Activated CD4-positive, alpha-beta memory T cell treated with anti-CD3 and anti-CD28 coated beads, Interleukin-2, amount 10 ng/mL, durations not matched to agents 7 days and 5 days (primary cell): ENCODE data around the gene FOXR1. TPM values are rescaled to one million over a fixed set of nuclear protein-coding genes. Genes with fewer than 3 reads are reported as not detected.
"Not testable (repeated sequence)": the region's sequence is repeated elsewhere in the genome, so short reads cannot be mapped to it uniquely, and the experiment has no call there.

Experiments
- CTCF ChIA-PET: fragments of 350-600 bp; sonication (Branson Sonifier 250); formaldehyde crosslinking; loops from one replicate; lab custom pipeline; 2021; ENCODE audit warnings: antibody characterized with exemption, inconsistent platforms; lab: Charles Lee
- POLR2A ChIA-PET: fragments of 350-600 bp; sonication (Branson Sonifier 250); formaldehyde crosslinking; loops from one replicate; lab custom pipeline; 2021; ENCODE audit warnings: antibody characterized with exemption; lab: Charles Lee
- DNase-seq: peaks from one replicate; pipeline ENCODE4 v3.0.0-alpha.2; 2020
- H3K27ac Mint-ChIP-seq: one replicate; pipeline ENCODE4 v1.8.0; 2021; ENCODE audit warnings: mild to moderate bottlenecking, mixed read lengths
- H3K27me3 Mint-ChIP-seq: one replicate; pipeline ENCODE4 v1.8.0; 2021; ENCODE audit warnings: mixed read lengths
- H3K36me3 Mint-ChIP-seq: one replicate; pipeline ENCODE4 v1.8.0; 2021; ENCODE audit warnings: low read depth, mixed read lengths
- H3K4me1 Mint-ChIP-seq: one replicate; pipeline ENCODE4 v1.8.0; 2021; ENCODE audit warnings: mixed read lengths
- H3K4me3 Mint-ChIP-seq: one replicate; pipeline ENCODE4 v1.8.0; 2021; ENCODE audit warnings: mild to moderate bottlenecking, mixed read lengths
- H3K9me3 Mint-ChIP-seq: one replicate; pipeline ENCODE4 v1.8.0; 2021; ENCODE audit warnings: mixed read lengths
- total RNA-seq, 2 experiments: library from RNA; stranded (reverse); gene quantifications; one replicate each; pipeline ENCODE4 v1.2.3, GENCODE V29; 2021

The FOXR1 gene
- total RNA-seq, 2 experiments from 2014 or later, result not detected

DNA sequence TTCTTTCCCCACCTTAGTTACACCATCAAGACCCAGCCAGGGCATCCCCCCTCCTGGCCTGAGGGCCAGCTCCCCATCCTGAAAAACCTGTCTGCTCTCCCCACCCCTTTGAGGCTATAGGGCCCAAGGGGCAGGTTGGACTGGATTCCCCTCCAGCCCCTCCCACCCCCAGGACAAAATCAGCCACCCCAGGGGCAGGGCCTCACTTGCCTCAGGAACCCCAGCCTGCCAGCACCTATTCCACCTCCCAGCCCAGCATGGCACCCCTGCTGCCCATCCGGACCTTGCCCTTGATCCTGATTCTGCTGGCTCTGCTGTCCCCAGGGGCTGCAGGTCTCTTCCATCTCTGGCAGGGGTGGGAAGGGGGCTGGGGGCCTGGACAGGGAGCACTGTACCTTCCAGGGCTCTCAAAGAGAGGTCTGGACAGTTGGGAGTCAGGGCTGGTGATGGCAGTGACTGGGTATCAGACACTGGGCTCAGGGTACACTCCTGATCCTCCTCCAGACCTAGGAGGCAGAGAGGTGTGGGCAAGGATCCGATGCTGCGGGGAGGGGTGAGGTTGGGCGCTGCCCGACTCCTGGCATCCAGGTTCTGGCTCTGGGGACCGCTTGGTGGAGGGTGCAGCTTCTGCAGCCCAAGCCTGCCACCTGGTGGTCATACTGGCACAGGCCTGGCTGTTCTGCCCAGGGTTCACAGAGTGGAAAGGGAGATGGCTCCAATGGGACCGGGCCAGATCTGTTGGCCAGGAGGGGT is 15.3 kb upstream of the FOXR1 start, which contains the start of gene UPK2:
Gene UPK2, plus strand, starts transcription at position 205 of the 753 bp plus-strand sequence. Its CDS starts 53 bp downstream, at position 258.
- Mint-ChIP-seq H3K36me3 (no peaks in the 10 kb centered on the region), H3K27me3 (peaks cover 19% of the 10 kb centered on the region), H3K4me3 (no peak within 1 kb of the TSS), H3K4me1 (no peaks in the 10 kb centered on the region), H3K27ac (no peak within 1 kb of the TSS), H3K9me3 (no peaks in the 10 kb centered on the region)
- DNase-seq, result peak; percentile 89
- POLR2A ChIA-PET, result interaction anchor here (1.2 kb wide), 1 partner anchor 42 kb away, joined by 3 read pairs; the partner anchor contains the start of gene CENATAC
- CTCF ChIA-PET, result interaction anchor here (0.5 to 1.4 kb wide), 9 partner anchors 25 to 266 kb away, joined by 3 to 5 read pairs (median 3); no protein-coding TSS in a partner anchor

DNA sequence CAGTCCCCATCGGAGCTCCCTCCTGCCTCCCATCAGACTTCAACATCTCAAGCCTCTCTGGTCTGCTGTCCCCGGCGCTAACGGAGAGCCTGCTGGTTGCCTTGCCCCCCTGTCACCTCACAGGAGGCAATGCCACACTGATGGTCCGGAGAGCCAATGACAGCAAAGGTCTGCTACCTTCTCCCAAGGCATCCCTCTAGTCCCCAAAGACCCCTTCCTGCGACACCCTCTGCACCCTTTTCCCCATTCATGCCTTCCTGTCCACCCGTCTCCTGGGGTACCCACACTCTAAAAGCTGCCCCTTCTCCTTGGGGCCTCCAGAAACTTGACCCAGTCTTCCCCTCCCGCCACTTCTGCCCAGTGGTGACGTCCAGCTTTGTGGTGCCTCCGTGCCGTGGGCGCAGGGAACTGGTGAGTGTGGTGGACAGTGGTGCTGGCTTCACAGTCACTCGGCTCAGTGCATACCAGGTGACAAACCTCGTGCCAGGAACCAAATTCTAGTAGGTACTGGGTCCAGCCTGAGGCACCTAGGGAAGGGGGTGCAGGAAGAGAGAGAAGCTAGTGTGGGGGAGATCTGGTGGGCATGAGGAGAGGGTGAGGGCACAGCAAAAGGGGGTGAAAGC is 14.6 kb upstream of the FOXR1 start:
- no peaks in the 10 kb centered on the region for H3K36me3 Mint-ChIP-seq
- no peaks in the 10 kb centered on the region for H3K9me3 Mint-ChIP-seq
- peaks cover 16% of the 10 kb centered on the region for H3K27me3 Mint-ChIP-seq
- H3K4me1 Mint-ChIP-seq, result no peaks in the 10 kb centered on the region
- ChIA-PET CTCF (interaction anchor here (0.5 to 1.4 kb wide), 14 partner anchors 14 to 345 kb away, joined by 3 to 5 read pairs (median 4); no protein-coding TSS in a partner anchor), POLR2A (interaction anchor here (1.2 kb wide), 1 partner anchor 41 kb away, joined by 3 read pairs; the partner anchor contains the start of gene CENATAC)
- H3K4me3 Mint-ChIP-seq, result no peak overlapping the region
- DNase-seq, result no peak
- no peak overlapping the region for H3K27ac Mint-ChIP-seq

DNA sequence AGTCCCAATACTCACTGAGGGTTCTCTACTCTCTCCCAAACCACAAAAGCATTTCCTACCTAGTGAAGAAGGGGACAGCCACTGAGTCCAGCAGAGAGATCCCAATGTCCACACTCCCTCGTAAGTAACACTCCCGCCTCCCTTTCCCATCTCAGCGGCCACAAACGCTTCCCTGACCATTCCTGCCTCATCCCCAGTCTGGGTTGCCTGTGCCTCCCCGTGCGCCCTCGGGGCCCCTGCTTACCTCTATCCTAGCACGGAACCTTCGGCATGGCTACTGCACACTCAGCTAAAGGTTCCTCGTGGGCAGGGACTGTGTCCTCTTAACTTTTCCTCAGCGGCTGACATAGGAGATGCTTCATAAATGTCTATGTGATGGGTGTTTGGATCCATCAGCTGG is 14.0 kb upstream of the FOXR1 start:
- H3K36me3 Mint-ChIP-seq, result no peaks in the 10 kb centered on the region
- no peak for DNase-seq
- ChIA-PET POLR2A (no interaction called here), CTCF (interaction anchor here (0.5 to 1.4 kb wide), 11 partner anchors 11 to 345 kb away, joined by 3 to 5 read pairs (median 4); no protein-coding TSS in a partner anchor)
- H3K27ac Mint-ChIP-seq, result no peak overlapping the region
- H3K4me3 Mint-ChIP-seq, result no peak overlapping the region
- H3K27me3 Mint-ChIP-seq, result peaks cover 16% of the 10 kb centered on the region
- no peaks in the 10 kb centered on the region for H3K4me1 Mint-ChIP-seq
- H3K9me3 Mint-ChIP-seq, result no peaks in the 10 kb centered on the region

DNA sequence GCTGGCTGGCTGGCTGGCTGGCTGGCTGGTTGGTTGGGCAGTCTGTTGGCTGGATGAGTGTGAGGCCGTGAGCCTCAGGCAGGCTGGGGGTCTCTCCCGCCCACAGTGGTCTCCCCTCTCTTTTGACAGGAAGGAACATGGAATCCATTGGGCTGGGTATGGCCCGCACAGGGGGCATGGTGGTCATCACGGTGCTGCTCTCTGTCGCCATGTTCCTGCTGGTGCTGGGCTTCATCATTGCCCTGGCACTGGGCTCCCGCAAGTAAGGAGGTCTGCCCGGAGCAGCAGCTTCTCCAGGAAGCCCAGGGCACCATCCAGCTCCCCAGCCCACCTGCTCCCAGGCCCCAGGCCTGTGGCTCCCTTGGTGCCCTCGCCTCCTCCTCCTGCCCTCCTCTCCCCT is 13.6 kb upstream of the FOXR1 start:
- H3K27me3 Mint-ChIP-seq, result peaks cover 15% of the 10 kb centered on the region
- CTCF ChIA-PET, result interaction anchor here (0.9 to 1.4 kb wide), 5 partner anchors 11 to 88 kb away, joined by 4 to 5 read pairs (median 4); no protein-coding TSS in a partner anchor
- DNase-seq, result no peak
- no peak overlapping the region for H3K4me3 Mint-ChIP-seq
- POLR2A ChIA-PET, result no interaction called here
- no peaks in the 10 kb centered on the region for H3K9me3 Mint-ChIP-seq
- H3K27ac Mint-ChIP-seq, result no peak overlapping the region
- H3K4me1 Mint-ChIP-seq, result no peaks in the 10 kb centered on the region
- H3K36me3 Mint-ChIP-seq, result no peaks in the 10 kb centered on the region

DNA sequence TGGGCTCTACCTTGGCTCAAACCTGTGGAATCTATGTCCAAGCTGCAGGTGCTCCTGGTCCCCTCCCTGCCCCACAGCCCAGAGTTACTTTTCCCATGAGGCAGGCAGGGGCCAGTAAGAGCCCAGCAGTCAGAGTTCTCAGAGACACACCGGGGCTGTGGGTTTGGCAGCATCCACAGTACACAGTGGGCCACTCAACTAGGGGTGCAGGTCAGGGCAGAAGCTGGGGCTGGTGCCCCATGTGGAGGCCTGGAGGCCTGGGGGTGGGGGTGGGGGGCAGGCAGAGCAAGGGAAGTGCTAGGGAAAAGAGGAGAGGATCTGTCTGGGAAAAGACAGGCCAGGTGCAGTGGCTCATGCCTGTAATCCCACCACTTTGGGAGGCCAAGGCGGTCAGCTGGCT is 13.0 kb upstream of the FOXR1 start:
- H3K27ac Mint-ChIP-seq, result no peak overlapping the region
- DNase-seq, result no peak
- POLR2A ChIA-PET, result interaction anchor here (1.3 kb wide), 1 partner anchor 50 kb away, joined by 3 read pairs; no protein-coding TSS in a partner anchor
- no peaks in the 10 kb centered on the region for H3K4me1 Mint-ChIP-seq
- H3K36me3 Mint-ChIP-seq, result no peaks in the 10 kb centered on the region
- H3K4me3 Mint-ChIP-seq, result no peak overlapping the region
- CTCF ChIA-PET, result no interaction called here
- H3K9me3 Mint-ChIP-seq, result no peaks in the 10 kb centered on the region
- peaks cover 11% of the 10 kb centered on the region for H3K27me3 Mint-ChIP-seq

DNA sequence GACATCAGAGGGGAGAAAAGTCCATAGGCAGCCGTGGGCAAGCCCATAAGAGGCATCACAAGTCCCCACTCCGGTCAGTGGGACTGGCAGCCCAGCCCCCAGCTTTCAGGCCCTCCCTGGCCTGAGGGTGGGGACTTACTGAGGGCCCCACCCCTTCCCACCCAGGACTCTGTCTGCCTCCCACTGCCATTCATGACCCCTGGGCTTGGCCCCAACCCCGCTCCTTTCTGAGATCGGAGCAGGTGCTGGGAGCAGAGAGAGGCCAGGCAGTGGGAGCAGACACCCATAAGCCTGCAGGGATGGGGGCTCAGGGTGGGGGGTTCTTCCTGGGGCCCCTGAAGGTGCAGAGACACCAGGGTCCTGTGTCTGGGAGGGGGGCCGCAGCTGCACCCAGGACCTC is 10.4 kb upstream of the FOXR1 start:
- Mint-ChIP-seq H3K36me3 (no peaks in the 10 kb centered on the region), H3K9me3 (no peaks in the 10 kb centered on the region), H3K4me1 (no peaks in the 10 kb centered on the region), H3K27me3 (peaks cover 2% of the 10 kb centered on the region), H3K4me3 (no peak overlapping the region), H3K27ac (no peak overlapping the region)
- ChIA-PET POLR2A (no interaction called here), CTCF (no interaction called here)
- DNase-seq, result no peak

DNA sequence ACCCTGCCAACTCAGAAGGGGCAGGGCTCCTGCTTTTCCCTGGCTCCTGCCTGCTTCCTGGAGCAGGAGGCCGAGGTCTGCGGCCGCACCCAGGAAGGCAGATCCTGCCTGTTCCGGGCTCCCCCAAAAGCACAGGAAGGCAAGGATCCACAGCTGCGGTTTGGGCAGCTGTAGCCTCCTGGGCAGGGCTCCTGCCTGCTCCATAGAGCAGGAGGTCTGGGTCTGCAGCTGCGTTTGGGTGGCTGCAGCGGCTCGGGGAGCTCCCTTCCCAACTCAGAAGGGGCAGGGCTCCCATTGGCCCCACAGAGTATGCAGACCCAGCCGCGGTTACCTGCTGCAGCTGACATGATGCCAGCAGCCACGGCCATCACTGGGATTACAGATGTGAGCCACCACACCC is 10.0 kb upstream of the FOXR1 start:
- CTCF ChIA-PET, result interaction anchor here (0.9 kb wide), 1 partner anchor 31 kb away, joined by 3 read pairs; no protein-coding TSS in a partner anchor
- POLR2A ChIA-PET, result no interaction called here
- no peak overlapping the region for H3K27ac Mint-ChIP-seq
- H3K27me3 Mint-ChIP-seq, result peaks cover 2% of the 10 kb centered on the region
- H3K9me3 Mint-ChIP-seq, result no peaks in the 10 kb centered on the region
- no peaks in the 10 kb centered on the region for H3K4me1 Mint-ChIP-seq
- H3K36me3 Mint-ChIP-seq, result no peaks in the 10 kb centered on the region
- DNase-seq, result no peak
- no peak overlapping the region for H3K4me3 Mint-ChIP-seq

DNA sequence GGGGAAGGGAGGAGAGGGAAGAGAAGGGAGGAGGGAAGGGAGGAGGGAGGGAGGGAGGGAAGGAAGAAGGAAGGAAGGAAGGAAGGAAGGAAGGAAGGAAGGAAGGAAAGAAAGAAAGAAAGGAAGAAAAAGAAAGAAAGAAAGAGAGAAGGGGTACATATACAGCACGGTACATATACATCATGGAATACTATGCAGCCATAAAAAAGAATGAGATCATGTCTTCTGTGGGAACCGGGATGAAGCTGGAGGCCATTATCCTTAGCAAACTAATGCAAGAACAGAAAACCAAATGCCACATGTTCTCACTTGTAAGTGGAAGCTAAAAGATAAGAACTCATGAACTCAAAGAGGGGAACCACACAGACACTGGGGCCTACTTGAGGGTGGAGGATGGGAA is 2.1 kb upstream of the FOXR1 start:
- H3K27ac Mint-ChIP-seq, H3K4me1 Mint-ChIP-seq, H3K27me3 Mint-ChIP-seq, H3K9me3 Mint-ChIP-seq, H3K4me3 Mint-ChIP-seq, CTCF ChIA-PET, DNase-seq, POLR2A ChIA-PET, H3K36me3 Mint-ChIP-seq: not testable (repeated sequence)

DNA sequence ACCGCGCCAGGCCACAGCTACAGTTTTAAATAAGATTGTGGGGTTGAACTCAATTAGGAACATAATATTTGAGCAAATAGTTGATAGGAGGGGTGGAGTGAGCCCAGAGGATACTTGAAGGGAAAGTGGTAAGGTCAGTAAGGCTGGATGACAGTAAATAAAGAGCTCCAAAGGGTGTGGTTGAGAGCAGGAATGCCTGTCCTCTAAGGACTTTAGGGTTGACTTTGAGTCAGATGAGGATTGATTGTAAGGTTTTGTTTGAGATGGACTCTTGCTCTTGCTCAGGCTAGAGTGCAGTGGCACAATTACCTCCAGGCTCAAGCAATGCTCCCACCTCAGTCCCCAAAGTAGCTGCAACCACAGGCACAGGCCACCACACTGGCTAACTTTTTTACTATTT is 2.4 kb downstream of the FOXR1 start:
- H3K9me3 Mint-ChIP-seq, result no peaks in the 10 kb centered on the region
- no peak overlapping the region for H3K4me3 Mint-ChIP-seq
- ChIA-PET POLR2A (interaction anchor here (0.8 kb wide), 1 partner anchor 23 kb away, joined by 3 read pairs; no protein-coding TSS in a partner anchor), CTCF (interaction anchor here (1.7 kb wide), 1 partner anchor 44 kb away, joined by 4 read pairs; no protein-coding TSS in a partner anchor)
- no peak for DNase-seq
- no peaks in the 10 kb centered on the region for H3K4me1 Mint-ChIP-seq
- H3K27me3 Mint-ChIP-seq, result peaks cover 16% of the 10 kb centered on the region
- no peaks in the 10 kb centered on the region for H3K36me3 Mint-ChIP-seq
- H3K27ac Mint-ChIP-seq, result no peak overlapping the region

DNA sequence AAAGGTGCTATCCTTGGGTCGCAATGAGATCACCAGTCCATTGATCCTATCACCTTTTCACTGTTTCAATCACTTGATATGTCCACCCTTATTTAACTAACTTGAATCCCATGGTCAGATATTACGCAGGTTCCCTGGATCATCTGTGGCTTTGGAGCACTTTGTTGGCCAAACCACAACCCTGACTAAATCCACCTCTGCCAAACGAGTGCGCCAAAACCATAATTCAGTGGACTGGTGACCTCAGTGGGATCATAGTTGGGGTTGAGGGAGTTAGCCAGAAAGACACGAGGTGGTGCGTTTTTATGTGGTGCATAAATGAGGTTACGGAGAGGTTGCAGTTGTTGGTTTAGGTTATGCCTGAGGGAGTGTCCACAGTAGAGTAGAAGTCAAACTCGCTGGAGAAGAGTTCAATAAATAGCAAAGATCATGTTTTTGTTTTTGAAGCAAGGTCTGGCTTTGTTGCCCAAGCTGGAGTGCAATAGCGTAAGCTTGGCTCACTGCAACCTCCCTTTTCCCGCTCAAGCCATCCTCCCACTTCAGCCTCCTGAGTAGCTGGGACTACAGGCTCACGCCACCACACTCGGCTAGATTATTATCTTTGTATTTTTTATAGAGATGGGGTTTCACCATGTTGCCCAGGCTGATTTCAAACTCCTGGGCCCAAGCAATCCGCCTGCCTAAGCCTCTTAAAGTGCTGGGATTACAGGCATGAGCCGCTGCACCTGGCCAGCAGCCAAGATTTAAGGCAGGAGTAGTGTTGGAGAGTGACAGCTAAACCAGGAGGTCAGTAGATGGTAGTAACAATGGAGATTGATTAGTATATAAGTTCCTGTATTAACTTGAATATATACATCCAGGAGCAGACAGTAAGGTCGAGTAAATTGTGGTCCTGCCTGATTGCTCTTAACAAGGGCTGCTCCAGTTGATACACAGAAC is 4.5 kb downstream of the FOXR1 start:
- DNase-seq, result no peak
- Mint-ChIP-seq H3K27ac (no peak overlapping the region), H3K4me3 (no peak overlapping the region), H3K36me3 (no peaks in the 10 kb centered on the region), H3K9me3 (no peaks in the 10 kb centered on the region), H3K4me1 (no peaks in the 10 kb centered on the region), H3K27me3 (peaks cover 16% of the 10 kb centered on the region)
- POLR2A ChIA-PET, result no interaction called here
- CTCF ChIA-PET, result no interaction called here

DNA sequence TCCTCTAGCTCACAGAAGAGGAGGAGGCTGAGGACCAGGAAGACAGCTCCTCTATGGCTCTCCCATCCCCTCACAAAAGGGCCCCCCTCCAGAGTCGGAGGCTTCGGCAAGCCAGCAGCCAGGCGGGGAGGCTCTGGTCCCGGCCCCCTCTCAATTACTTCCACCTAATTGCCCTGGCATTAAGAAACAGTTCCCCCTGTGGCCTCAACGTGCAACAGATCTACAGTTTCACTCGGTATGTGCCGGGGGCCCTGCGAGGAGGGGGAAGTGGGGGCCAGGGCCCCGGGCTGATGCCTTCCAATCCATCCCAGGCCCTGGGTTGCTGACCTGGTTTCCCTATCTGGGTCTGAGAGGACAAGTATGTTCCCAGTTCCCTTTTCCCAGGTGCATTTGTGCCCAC is 7.9 kb downstream of the FOXR1 start:
- Mint-ChIP-seq H3K27ac (no peak overlapping the region), H3K9me3 (no peaks in the 10 kb centered on the region), H3K27me3 (peaks cover 11% of the 10 kb centered on the region), H3K36me3 (no peaks in the 10 kb centered on the region), H3K4me1 (no peaks in the 10 kb centered on the region), H3K4me3 (no peak overlapping the region)
- POLR2A ChIA-PET, result no interaction called here
- DNase-seq, result no peak
- CTCF ChIA-PET, result no interaction called here

DNA sequence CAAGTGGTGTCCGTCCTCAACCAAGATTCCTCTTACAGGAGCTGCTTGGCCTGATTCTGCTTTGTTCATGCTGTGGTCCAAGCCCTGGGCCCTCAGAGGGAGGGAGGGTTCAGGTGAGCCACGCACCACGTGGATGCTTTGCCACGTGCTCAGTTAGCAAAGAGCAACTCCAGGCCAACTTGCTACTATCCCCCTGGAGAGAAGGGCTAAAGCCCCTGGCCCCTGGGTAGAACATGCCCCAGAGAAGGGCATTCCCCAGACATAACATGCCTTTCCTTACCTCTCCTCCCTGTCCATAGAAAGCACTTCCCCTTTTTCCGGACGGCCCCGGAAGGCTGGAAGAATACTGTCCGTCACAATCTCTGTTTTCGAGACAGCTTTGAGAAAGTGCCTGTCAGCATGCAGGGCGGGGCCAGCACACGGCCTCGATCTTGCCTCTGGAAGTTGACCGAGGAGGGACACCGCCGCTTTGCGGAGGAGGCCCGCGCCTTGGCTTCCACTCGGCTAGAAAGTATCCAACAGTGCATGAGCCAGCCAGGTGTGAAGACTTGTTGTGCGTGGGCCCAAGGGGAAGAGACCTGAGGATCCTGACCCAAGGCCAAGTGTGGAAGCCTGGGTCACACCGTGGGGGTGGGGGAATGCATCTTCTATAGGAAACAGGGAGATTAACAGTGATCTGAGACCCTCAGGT is 8.8 kb downstream of the FOXR1 start:
- CTCF ChIA-PET, result no interaction called here
- H3K27ac Mint-ChIP-seq, result no peak overlapping the region
- POLR2A ChIA-PET, result no interaction called here
- H3K36me3 Mint-ChIP-seq, result no peaks in the 10 kb centered on the region
- DNase-seq, result no peak
- no peaks in the 10 kb centered on the region for H3K9me3 Mint-ChIP-seq
- H3K27me3 Mint-ChIP-seq, result peaks cover 5% of the 10 kb centered on the region
- no peaks in the 10 kb centered on the region for H3K4me1 Mint-ChIP-seq
- no peak overlapping the region for H3K4me3 Mint-ChIP-seq
